SK-N-SH treated with all-trans-retinoic acid at 6 μM for 48 hours (cell line): ENCODE results near the gene PLA1A.

Experiments used
- ATAC-seq: fragments of 200-7000 bp; cut with Tn5 transposase; 3 replicates; pipeline ENCODE4 v1.9.1; 2020; ENCODE audit warnings: mild to moderate bottlenecking, moderate library complexity
- ARNTL ChIP-seq: fragments of 450-650 bp; formaldehyde crosslinking; IDR thresholded peaks from 2 replicates; pipeline ENCODE4 v1.5.0; 2020; ENCODE audit warnings: low read depth, mild to moderate bottlenecking, moderate library complexity, borderline replicate concordance
- BACH2 ChIP-seq: fragments of 250-450 bp; sonication (Bioruptor Pico); IDR thresholded peaks from 2 replicates; pipeline ENCODE4 v1.9.0; 2021; ENCODE audit warnings: mild to moderate bottlenecking, borderline replicate concordance
- CSDC2 ChIP-seq: fragments of 250-450 bp; sonication (Bioruptor Pico); IDR thresholded peaks from 2 replicates; pipeline ENCODE4 v1.5.0; 2020; ENCODE audit warnings: mild to moderate bottlenecking, moderate library complexity
- ESRRG ChIP-seq: fragments of 250-450 bp; sonication (Bioruptor Pico); IDR thresholded peaks from 2 replicates; pipeline ENCODE4 v1.6.1; 2021; ENCODE audit warnings: mild to moderate bottlenecking
- GLIS3 ChIP-seq: fragments of 250-450 bp; sonication (Bioruptor Pico); IDR thresholded peaks from 2 replicates; pipeline ENCODE4 v1.5.0; 2020; ENCODE audit warnings: mild to moderate bottlenecking, moderate library complexity
- ISL1 ChIP-seq: fragments of 250-450 bp; sonication (Bioruptor Pico); IDR thresholded peaks from 2 replicates; pipeline ENCODE4 v2.1.2; 2022; ENCODE audit warnings: mild to moderate bottlenecking, moderate library complexity
- OSR1 ChIP-seq: fragments of 250-450 bp; sonication (Bioruptor Pico); IDR thresholded peaks from 2 replicates; pipeline ENCODE4 v1.8.0; 2022; ENCODE audit warnings: moderate library complexity, mild to moderate bottlenecking, inconsistent platforms
- PPARA ChIP-seq: fragments of 250-450 bp; sonication (Bioruptor Pico); IDR thresholded peaks from 2 replicates; pipeline ENCODE4 v1.5.0; 2020; ENCODE audit warnings: mild to moderate bottlenecking, borderline replicate concordance
- RARB ChIP-seq: fragments of 250-450 bp; sonication (Bioruptor Pico); IDR thresholded peaks from 2 replicates; pipeline ENCODE4 v1.8.0; 2021; ENCODE audit warnings: mild to moderate bottlenecking, moderate library complexity
- TCF4 ChIP-seq: fragments of 250-450 bp; sonication (Bioruptor Pico); IDR thresholded peaks from 2 replicates; pipeline ENCODE4 v1.8.0; 2021; ENCODE audit warnings: mild to moderate bottlenecking, moderate library complexity, borderline replicate concordance
- TOX ChIP-seq: fragments of 250-450 bp; sonication (Bioruptor Pico); IDR thresholded peaks from 2 replicates; pipeline ENCODE4 v1.8.0; 2021; ENCODE audit warnings: mild to moderate bottlenecking, moderate library complexity, borderline replicate concordance
- ZC3H10 ChIP-seq: fragments of 250-450 bp; sonication (Bioruptor Pico); IDR thresholded peaks from 2 replicates; pipeline ENCODE4 v1.5.1; 2021; ENCODE audit warnings: mild to moderate bottlenecking, moderate library complexity
- ZFP3 ChIP-seq: fragments of 250-450 bp; sonication (Bioruptor Pico); IDR thresholded peaks from 2 replicates; pipeline ENCODE4 v1.5.0; 2020; ENCODE audit warnings: mild to moderate bottlenecking, moderate library complexity
- ZFP30 ChIP-seq: fragments of 450-650 bp; formaldehyde crosslinking; IDR thresholded peaks from 2 replicates; pipeline ENCODE4 v1.5.0; 2022; ENCODE audit warnings: mild to moderate bottlenecking, moderate library complexity
- ZNF565 ChIP-seq: fragments of 450-650 bp; formaldehyde crosslinking; conservative IDR thresholded peaks from 2 replicates; pipeline ENCODE4 v1.5.0; 2020; ENCODE audit warnings: low read depth, mild to moderate bottlenecking, moderate library complexity
- ZNF70 ChIP-seq: fragments of 450-650 bp; formaldehyde crosslinking; IDR thresholded peaks from 2 replicates; pipeline ENCODE4 v1.5.0; 2020; ENCODE audit warnings: mild to moderate bottlenecking, moderate library complexity
- TF ChIP-seq, protein P1 (sequence below): fragments of 250-450 bp; sonication (Bioruptor Pico); IDR thresholded peaks from 2 replicates; pipeline ENCODE4 v1.5.0; 2020; ENCODE audit warnings: mild to moderate bottlenecking, moderate library complexity
- TF ChIP-seq, protein P2 (sequence below): fragments of 250-450 bp; sonication (Bioruptor Pico); IDR thresholded peaks from 2 replicates; pipeline ENCODE4 v1.5.1; 2020; ENCODE audit warnings: low read depth, mild to moderate bottlenecking, moderate library complexity
- TF ChIP-seq, protein P3 (sequence below): fragments of 250-450 bp; sonication (Bioruptor Pico); IDR thresholded peaks from 2 replicates; pipeline ENCODE4 v1.8.0; 2020; ENCODE audit warnings: mild to moderate bottlenecking, moderate library complexity, borderline replicate concordance
- TF ChIP-seq, protein P4 (sequence below): fragments of 250-450 bp; sonication (Bioruptor Pico); IDR thresholded peaks from 2 replicates; pipeline ENCODE4 v1.5.1; 2021; ENCODE audit warnings: mild to moderate bottlenecking, moderate library complexity

The PLA1A gene, protein sequence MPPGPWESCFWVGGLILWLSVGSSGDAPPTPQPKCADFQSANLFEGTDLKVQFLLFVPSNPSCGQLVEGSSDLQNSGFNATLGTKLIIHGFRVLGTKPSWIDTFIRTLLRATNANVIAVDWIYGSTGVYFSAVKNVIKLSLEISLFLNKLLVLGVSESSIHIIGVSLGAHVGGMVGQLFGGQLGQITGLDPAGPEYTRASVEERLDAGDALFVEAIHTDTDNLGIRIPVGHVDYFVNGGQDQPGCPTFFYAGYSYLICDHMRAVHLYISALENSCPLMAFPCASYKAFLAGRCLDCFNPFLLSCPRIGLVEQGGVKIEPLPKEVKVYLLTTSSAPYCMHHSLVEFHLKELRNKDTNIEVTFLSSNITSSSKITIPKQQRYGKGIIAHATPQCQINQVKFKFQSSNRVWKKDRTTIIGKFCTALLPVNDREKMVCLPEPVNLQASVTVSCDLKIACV

DNA sequence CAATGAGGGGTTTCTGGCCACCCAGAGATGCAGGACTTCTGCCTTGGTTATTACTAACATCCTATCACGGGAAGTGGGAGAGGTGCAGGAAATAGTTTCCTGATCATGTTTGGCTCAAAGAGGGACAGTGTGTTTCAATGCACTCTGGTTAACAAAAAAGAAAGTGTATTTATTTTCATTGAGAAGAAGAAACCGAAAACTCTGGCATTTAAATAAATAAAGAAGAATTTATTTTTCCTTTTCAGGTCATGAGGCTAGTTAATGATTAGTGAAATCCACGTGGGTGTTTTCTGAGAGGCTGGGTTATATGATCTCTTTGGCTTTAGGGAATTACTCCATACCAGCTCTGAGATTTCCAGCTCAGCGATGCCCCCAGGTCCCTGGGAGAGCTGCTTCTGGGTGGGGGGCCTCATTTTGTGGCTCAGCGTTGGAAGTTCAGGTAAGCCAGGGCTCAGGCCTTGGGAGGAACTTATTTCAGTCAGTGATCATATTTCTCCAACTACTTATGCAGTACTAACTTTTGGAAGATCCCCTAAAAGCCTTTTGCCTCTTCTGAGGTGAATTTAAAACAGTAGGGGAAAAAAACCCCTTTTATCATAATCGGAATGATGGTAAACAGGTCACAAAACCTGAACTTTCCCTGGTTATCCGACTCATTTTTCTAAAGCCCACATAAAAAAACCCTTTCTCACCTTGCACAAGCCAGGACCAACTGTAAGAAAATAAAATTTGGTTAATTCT lies at the start of gene PLA1A:
Gene PLA1A (plus strand): TSS at position 338 of the 741 bp plus-strand sequence. CDS start 29 bp downstream, at position 367.
- no peak for ATAC-seq
- TF ChIP-seq, protein P1, sequence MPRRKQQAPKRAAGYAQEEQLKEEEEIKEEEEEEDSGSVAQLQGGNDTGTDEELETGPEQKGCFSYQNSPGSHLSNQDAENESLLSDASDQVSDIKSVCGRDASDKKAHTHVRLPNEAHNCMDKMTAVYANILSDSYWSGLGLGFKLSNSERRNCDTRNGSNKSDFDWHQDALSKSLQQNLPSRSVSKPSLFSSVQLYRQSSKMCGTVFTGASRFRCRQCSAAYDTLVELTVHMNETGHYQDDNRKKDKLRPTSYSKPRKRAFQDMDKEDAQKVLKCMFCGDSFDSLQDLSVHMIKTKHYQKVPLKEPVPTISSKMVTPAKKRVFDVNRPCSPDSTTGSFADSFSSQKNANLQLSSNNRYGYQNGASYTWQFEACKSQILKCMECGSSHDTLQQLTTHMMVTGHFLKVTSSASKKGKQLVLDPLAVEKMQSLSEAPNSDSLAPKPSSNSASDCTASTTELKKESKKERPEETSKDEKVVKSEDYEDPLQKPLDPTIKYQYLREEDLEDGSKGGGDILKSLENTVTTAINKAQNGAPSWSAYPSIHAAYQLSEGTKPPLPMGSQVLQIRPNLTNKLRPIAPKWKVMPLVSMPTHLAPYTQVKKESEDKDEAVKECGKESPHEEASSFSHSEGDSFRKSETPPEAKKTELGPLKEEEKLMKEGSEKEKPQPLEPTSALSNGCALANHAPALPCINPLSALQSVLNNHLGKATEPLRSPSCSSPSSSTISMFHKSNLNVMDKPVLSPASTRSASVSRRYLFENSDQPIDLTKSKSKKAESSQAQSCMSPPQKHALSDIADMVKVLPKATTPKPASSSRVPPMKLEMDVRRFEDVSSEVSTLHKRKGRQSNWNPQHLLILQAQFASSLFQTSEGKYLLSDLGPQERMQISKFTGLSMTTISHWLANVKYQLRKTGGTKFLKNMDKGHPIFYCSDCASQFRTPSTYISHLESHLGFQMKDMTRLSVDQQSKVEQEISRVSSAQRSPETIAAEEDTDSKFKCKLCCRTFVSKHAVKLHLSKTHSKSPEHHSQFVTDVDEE: no peak

DNA sequence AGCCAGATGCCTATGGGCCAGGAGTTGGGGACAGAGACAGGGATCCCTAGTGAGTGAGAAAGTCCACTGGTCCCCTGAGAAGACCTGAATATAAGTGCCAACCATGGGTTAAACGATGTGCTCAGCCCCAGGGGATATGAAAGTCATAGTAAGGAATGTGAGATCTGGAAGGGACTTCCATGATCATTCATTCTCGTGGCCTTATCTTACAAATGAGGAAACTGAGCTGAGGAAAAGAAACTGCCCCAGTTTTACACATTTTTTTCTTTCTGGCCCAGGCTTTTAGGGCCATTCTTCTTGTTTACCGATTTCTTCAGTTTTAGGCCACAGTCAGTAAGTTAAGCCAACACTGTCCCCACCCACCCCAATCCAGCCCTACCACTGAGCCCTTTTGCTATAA lies 49.3 kb upstream of the PLA1A start:
- no peak for TF ChIP-seq ZC3H10 (CRISPR knock-in tag)
- TF ChIP-seq GLIS3: no peak
- ATAC-seq: no peak

DNA sequence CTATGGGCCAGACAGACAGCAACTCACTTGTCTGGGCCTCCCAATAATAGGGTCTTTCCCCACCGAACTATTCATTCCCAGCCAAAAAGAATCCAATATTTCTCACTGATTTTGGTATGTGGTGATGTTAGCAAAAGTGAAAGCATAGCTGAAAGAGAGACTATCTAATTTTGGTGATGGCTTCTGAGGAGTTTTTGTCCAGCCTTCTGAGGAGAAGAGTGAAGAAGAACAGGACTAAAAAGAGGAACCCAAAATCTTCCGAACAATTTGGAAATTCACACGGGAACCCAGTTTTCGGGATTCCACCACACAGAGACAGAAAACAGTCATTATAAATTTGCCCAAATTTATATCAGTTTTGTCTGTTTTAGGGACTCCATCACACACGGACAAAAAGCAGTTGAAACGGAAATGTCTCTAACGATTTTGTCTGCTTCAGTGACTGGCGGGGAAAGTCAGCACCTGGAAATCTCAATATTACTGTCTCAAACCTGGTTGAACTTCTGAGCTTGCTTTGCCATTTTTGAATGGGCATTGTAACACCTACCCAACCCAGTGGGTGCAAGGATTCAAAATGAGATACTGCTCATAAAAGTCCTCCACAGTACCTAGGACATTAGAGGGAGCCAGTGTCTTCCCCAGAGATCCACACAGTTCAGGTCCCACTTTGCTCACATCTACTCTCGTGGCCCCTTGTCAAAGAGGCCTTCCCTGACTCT lies 47.3 kb upstream of the PLA1A start:
- ATAC-seq: no peak
- TF ChIP-seq PPARA (CRISPR knock-in tag) (no peak), TCF4 (no peak), TOX (CRISPR knock-in tag) (no peak), RARB (CRISPR knock-in tag) (no peak), ESRRG (CRISPR knock-in tag) (no peak), ARNTL (CRISPR knock-in tag) (no peak)
- TF ChIP-seq, protein P2, sequence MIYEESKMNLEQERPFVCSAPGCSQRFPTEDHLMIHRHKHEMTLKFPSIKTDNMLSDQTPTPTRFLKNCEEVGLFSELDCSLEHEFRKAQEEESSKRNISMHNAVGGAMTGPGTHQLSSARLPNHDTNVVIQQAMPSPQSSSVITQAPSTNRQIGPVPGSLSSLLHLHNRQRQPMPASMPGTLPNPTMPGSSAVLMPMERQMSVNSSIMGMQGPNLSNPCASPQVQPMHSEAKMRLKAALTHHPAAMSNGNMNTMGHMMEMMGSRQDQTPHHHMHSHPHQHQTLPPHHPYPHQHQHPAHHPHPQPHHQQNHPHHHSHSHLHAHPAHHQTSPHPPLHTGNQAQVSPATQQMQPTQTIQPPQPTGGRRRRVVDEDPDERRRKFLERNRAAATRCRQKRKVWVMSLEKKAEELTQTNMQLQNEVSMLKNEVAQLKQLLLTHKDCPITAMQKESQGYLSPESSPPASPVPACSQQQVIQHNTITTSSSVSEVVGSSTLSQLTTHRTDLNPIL (CRISPR knock-in tag): no peak
- TF ChIP-seq, protein P1: no peak

DNA sequence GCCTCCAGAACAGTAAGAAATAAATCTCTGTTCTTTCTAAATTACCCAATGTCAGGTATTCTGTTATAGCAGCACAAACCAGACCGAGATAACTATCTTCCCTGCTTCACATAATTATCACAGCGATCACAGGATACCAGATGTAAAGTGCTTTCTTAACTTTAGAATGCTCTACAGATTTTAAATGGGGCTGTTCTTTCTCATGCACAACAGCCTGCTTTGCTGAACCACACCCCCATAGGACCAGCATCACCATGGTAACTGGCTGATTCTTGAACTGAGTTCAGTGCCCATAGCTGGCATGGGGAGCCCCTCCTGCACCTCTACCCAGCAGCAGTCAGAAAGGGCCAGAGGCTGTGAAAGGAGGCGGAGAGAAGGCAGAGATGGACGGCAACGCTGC lies 46.1 kb upstream of the PLA1A start:
- ATAC-seq: no peak
- no peak for TF ChIP-seq ARNTL (CRISPR knock-in tag)
- TF ChIP-seq ZC3H10 (CRISPR knock-in tag): no peak
- TF ChIP-seq, protein P3, sequence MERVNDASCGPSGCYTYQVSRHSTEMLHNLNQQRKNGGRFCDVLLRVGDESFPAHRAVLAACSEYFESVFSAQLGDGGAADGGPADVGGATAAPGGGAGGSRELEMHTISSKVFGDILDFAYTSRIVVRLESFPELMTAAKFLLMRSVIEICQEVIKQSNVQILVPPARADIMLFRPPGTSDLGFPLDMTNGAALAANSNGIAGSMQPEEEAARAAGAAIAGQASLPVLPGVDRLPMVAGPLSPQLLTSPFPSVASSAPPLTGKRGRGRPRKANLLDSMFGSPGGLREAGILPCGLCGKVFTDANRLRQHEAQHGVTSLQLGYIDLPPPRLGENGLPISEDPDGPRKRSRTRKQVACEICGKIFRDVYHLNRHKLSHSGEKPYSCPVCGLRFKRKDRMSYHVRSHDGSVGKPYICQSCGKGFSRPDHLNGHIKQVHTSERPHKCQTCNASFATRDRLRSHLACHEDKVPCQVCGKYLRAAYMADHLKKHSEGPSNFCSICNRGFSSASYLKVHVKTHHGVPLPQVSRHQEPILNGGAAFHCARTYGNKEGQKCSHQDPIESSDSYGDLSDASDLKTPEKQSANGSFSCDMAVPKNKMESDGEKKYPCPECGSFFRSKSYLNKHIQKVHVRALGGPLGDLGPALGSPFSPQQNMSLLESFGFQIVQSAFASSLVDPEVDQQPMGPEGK (CRISPR knock-in tag): no peak
- TF ChIP-seq, protein P4, sequence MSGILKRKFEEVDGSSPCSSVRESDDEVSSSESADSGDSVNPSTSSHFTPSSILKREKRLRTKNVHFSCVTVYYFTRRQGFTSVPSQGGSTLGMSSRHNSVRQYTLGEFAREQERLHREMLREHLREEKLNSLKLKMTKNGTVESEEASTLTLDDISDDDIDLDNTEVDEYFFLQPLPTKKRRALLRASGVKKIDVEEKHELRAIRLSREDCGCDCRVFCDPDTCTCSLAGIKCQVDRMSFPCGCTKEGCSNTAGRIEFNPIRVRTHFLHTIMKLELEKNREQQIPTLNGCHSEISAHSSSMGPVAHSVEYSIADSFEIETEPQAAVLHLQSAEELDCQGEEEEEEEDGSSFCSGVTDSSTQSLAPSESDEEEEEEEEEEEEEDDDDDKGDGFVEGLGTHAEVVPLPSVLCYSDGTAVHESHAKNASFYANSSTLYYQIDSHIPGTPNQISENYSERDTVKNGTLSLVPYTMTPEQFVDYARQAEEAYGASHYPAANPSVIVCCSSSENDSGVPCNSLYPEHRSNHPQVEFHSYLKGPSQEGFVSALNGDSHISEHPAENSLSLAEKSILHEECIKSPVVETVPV (CRISPR knock-in tag): no peak
- no peak for TF ChIP-seq ISL1 (CRISPR knock-in tag)
- TF ChIP-seq GLIS3: no peak
- TF ChIP-seq ZNF70 (CRISPR knock-in tag): no peak
- TF ChIP-seq, protein P1: no peak
- no peak for TF ChIP-seq OSR1 (CRISPR knock-in tag)
- no peak for TF ChIP-seq CSDC2 (CRISPR knock-in tag)
- TF ChIP-seq PPARA (CRISPR knock-in tag): no peak
- TF ChIP-seq ZNF565 (CRISPR knock-in tag): no peak
- no peak for TF ChIP-seq ESRRG (CRISPR knock-in tag)
- no peak for TF ChIP-seq BACH2 (CRISPR knock-in tag)
- TF ChIP-seq ZFP3: no peak
- no peak for TF ChIP-seq ZFP30
